PFSK-1 (cell line): ENCODE data around the gene HIBCH.

ENCODE experiments used
- FOXP2 ChIP-seq: optimal IDR thresholded peaks from 2 replicates; pipeline ENCODE3; 2011; ENCODE audit warnings: borderline replicate concordance, control low read depth, inconsistent platforms; ENCODE audit not compliant: insufficient read depth; ENCODE audit errors: extremely low read length, extremely low read depth
- POLR2AphosphoS5 ChIP-seq: IDR thresholded peaks from 2 replicates; pipeline ENCODE4 v1.6.1; 2012; ENCODE audit warnings: low read depth, mild to moderate bottlenecking, control low read depth, low read length, moderate library complexity
- REST ChIP-seq, 2 experiments: IDR thresholded peaks; 2 replicates each; pipeline versions ENCODE4 v1.6.1 to v1.8.0; 2011 to 2012; ENCODE audit warnings: low read depth in 2 of 2, low read length in 2 of 2, control low read depth in 1 of 2, inconsistent platforms in 1 of 2, mild to moderate bottlenecking in 1 of 2, moderate library complexity in 1 of 2; ENCODE audit not compliant: insufficient read depth in 1 of 2
- SIN3A ChIP-seq: IDR thresholded peaks from 2 replicates; pipeline ENCODE4 v1.6.1; 2012; ENCODE audit warnings: mild to moderate bottlenecking, low read length, moderate library complexity, borderline replicate concordance; ENCODE audit not compliant: insufficient read depth
- TAF1 ChIP-seq: IDR thresholded peaks from 2 replicates; pipeline ENCODE4 v1.6.1; 2012; ENCODE audit warnings: low read length, control low read depth, borderline replicate concordance; ENCODE audit not compliant: insufficient read depth

HIBCH gene

DNA sequence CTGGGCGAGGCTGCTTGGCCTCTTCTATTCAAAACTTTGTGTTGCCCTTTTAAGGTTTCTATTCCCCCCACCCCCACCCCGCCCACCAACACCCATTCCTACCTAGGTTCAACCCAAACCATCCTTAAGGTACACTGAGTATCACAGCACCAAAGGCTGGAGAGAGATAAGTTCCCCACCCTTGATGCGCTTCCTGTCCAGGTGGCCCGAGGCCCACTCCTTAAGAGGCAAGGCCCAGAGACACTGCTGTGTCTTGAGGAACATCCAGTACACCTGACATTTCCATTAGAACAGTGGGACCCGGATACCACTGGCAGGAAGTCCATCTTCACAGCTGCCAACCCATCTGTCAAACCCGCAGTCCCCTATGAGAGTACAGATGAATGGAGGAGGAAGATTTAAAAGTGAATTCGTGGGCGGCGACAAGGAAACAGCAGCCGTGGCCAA is 23.5 kb upstream of the HIBCH start:
- TF ChIP-seq FOXP2 (no peak), TAF1 (no peak), SIN3A (no peak), POLR2AphosphoS5 (no peak), REST (IDR thresholded peaks at IDR 0.05; ENCODE audit: insufficient read depth in 1 of 2, low read depth in 2 of 2, low read length in 2 of 2) (no peak)

DNA sequence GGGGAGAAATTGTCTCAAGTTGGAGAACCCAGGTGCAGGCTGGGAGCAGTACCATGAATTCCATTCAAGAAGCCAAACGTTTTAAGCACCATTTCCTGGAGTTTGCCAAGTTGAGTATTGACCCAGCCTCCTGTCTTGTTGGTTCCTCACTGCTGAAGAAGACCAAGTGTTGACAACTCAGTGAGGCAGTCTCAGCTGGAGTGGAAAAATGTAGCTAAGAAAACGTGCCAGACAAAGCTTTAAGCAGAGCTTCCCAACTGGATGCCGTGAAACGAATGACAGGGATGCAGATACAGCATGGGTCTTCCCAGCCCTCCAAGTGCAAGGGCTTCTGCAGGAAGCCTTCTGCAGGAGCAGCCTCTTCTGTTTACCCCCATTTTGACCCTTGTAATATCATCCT is 23.0 kb upstream of the HIBCH start:
- TF ChIP-seq FOXP2: no peak
- no peak for TF ChIP-seq POLR2AphosphoS5
- no peak for TF ChIP-seq SIN3A
- no peak for TF ChIP-seq REST (IDR thresholded peaks at IDR 0.05; ENCODE audit: insufficient read depth in 1 of 2, low read depth in 2 of 2, low read length in 2 of 2)
- TF ChIP-seq TAF1: no peak

GRCh38 chr2:190340369-190340768 is 20.7 kb upstream of the HIBCH start:
- no peak for TF ChIP-seq SIN3A
- TF ChIP-seq POLR2AphosphoS5: no peak
- no peak for TF ChIP-seq TAF1
- TF ChIP-seq REST (IDR thresholded peaks at IDR 0.05; ENCODE audit: insufficient read depth in 1 of 2, low read depth in 2 of 2, low read length in 2 of 2): no peak
- no peak for TF ChIP-seq FOXP2

GRCh38 chr2:190339394-190339793 is 19.8 kb upstream of the HIBCH start:
- TF ChIP-seq REST (IDR thresholded peaks at IDR 0.05; ENCODE audit: insufficient read depth in 1 of 2, low read depth in 2 of 2, low read length in 2 of 2) (no peak), TAF1 (no peak)

DNA sequence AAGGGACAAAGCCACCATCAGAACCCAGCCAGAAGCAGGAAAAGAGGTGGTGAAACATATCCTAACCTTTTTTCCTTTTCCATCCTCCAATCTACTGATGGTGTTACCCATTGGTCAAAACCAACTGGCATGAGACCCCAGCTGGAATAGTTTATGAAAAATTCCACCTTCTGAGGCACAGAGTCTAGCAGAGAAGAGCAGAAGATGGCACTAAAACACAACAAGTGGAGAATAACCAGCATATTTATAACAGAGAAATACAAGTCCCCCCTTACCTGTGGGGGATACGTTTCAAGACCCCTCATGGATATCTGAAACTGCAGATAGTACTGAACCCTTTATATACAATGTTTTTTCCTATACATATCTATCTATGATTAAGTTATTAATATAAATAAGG is 18.8 kb upstream of the HIBCH start:
- TF ChIP-seq SIN3A: no peak
- no peak for TF ChIP-seq POLR2AphosphoS5
- no peak for TF ChIP-seq FOXP2
- TF ChIP-seq TAF1: no peak
- TF ChIP-seq REST (IDR thresholded peaks at IDR 0.05; ENCODE audit: insufficient read depth in 1 of 2, low read depth in 2 of 2, low read length in 2 of 2): no peak
